Breast epithelium (tissue), 3 donors: Measurements from ENCODE around the gene CXCL8.

ENCODE experiments used
- CTCF ChIP-seq, 3 donors: fragments of 450-650 bp; IDR thresholded peaks; one replicate each; pipeline ENCODE4 v1.5.1; 2016 to 2017; ENCODE audit warnings: antibody characterized with exemption in 3 of 3, mild to moderate bottlenecking in 3 of 3, moderate library complexity in 3 of 3
- POLR2AphosphoS5 ChIP-seq, 3 donors: sonication (generic); formaldehyde crosslinking; IDR thresholded peaks; one replicate each; pipeline ENCODE4 v1.6.1; 2017; ENCODE audit warnings: antibody characterized with exemption in 3 of 3

- no peak for TF ChIP-seq POLR2AphosphoS5 (IDR thresholded peaks at IDR 0.05)
- no peak for TF ChIP-seq CTCF (IDR thresholded peaks at IDR 0.05)
Measured at GRCh38 chr4:73725985-73726384, 14.4 kb upstream of the CXCL8 start.
